ENCODE data around the gene CSTPP1.
A peak's percentile ranks its signal among the peaks of the same experiment; 100 is the strongest.

CSTPP1 gene

DNA sequence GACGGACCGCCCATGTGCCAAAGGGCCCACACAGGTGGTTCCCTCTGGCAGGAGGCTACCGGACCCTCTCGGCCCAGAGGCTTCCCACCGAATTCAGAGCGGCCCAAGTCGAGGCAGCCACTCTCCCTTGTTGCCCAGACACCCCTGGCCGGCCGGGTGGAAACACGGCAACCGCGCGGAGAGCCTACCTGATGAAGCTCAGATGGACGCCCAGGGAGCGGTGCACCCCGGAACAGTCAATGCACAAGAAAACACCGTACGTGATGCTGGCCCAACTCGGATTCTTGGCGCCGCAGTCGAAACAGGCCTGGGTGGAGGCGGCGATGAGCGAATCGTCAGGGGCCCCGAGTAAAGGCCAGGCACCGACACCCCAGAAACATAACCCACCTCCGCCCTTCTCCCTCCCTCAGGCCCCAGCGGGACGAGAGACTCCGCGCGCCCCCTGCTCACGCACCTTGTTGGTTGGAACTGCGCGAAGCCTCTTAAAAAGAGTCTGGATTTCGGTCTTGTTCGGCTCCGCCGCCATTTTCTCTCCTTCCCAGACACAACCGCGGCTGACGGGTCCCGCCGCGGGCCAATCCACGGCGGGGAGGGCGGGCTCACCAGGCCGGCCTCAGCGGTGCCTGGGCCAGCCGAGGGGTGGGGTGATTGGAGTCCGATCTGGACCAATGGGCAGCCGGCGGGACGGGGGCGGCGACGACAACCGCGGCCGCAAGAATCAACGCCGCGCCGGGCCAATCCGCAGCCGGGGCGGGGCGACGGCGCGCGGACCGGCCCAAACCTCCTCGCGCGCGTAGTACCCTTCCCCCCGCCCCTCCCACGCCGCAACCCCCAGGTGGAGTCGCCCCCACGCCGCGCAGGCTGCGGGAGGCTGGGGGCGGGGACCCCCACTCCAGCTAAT is 240.0 kb downstream of the CSTPP1 start, which contains the start of gene ARFGAP2:
TSS of gene ARFGAP2 (minus strand) at position 552 of the 901 bp plus-strand sequence. CDS start at position 526, 26 bp downstream.
- peak; percentile 96 for ATAC-seq
- no peak for TF ChIP-seq ZNF70 (CRISPR knock-in tag; IDR thresholded peaks at IDR 0.05)
- TF ChIP-seq TOX (CRISPR knock-in tag; IDR thresholded peaks at IDR 0.05; ENCODE audit: borderline replicate concordance), result no peak
- TF ChIP-seq ZNF565 (CRISPR knock-in tag; conservative IDR thresholded peaks at IDR 0.05; ENCODE audit: low read depth), result no peak
- TF ChIP-seq GLIS3 (CRISPR knock-in tag; IDR thresholded peaks at IDR 0.05), result 0 out of 2 replicates have a peak, but pooled peaks have one; percentile 12
- TF ChIP-seq, protein P1, sequence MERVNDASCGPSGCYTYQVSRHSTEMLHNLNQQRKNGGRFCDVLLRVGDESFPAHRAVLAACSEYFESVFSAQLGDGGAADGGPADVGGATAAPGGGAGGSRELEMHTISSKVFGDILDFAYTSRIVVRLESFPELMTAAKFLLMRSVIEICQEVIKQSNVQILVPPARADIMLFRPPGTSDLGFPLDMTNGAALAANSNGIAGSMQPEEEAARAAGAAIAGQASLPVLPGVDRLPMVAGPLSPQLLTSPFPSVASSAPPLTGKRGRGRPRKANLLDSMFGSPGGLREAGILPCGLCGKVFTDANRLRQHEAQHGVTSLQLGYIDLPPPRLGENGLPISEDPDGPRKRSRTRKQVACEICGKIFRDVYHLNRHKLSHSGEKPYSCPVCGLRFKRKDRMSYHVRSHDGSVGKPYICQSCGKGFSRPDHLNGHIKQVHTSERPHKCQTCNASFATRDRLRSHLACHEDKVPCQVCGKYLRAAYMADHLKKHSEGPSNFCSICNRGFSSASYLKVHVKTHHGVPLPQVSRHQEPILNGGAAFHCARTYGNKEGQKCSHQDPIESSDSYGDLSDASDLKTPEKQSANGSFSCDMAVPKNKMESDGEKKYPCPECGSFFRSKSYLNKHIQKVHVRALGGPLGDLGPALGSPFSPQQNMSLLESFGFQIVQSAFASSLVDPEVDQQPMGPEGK (CRISPR knock-in tag; IDR thresholded peaks at IDR 0.05; ENCODE audit: borderline replicate concordance), result 0 out of 2 replicates have a peak, but pooled peaks have one; percentile 8
- no peak for TF ChIP-seq ZC3H10 (CRISPR knock-in tag; IDR thresholded peaks at IDR 0.05)
- no peak for TF ChIP-seq ZFP30 (CRISPR knock-in tag; IDR thresholded peaks at IDR 0.05)
- TF ChIP-seq RARB (CRISPR knock-in tag; IDR thresholded peaks at IDR 0.05), result 0 out of 2 replicates have a peak, but pooled peaks have one; percentile 27
- TF ChIP-seq PPARA (CRISPR knock-in tag; IDR thresholded peaks at IDR 0.05; ENCODE audit: borderline replicate concordance), result no peak
- TF ChIP-seq ESRRG (CRISPR knock-in tag; IDR thresholded peaks at IDR 0.05), result 0 out of 2 replicates have a peak, but pooled peaks have one; percentile 35
- TF ChIP-seq, protein P2, sequence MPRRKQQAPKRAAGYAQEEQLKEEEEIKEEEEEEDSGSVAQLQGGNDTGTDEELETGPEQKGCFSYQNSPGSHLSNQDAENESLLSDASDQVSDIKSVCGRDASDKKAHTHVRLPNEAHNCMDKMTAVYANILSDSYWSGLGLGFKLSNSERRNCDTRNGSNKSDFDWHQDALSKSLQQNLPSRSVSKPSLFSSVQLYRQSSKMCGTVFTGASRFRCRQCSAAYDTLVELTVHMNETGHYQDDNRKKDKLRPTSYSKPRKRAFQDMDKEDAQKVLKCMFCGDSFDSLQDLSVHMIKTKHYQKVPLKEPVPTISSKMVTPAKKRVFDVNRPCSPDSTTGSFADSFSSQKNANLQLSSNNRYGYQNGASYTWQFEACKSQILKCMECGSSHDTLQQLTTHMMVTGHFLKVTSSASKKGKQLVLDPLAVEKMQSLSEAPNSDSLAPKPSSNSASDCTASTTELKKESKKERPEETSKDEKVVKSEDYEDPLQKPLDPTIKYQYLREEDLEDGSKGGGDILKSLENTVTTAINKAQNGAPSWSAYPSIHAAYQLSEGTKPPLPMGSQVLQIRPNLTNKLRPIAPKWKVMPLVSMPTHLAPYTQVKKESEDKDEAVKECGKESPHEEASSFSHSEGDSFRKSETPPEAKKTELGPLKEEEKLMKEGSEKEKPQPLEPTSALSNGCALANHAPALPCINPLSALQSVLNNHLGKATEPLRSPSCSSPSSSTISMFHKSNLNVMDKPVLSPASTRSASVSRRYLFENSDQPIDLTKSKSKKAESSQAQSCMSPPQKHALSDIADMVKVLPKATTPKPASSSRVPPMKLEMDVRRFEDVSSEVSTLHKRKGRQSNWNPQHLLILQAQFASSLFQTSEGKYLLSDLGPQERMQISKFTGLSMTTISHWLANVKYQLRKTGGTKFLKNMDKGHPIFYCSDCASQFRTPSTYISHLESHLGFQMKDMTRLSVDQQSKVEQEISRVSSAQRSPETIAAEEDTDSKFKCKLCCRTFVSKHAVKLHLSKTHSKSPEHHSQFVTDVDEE (CRISPR knock-in tag; IDR thresholded peaks at IDR 0.05), result no peak
- TF ChIP-seq, protein P3, sequence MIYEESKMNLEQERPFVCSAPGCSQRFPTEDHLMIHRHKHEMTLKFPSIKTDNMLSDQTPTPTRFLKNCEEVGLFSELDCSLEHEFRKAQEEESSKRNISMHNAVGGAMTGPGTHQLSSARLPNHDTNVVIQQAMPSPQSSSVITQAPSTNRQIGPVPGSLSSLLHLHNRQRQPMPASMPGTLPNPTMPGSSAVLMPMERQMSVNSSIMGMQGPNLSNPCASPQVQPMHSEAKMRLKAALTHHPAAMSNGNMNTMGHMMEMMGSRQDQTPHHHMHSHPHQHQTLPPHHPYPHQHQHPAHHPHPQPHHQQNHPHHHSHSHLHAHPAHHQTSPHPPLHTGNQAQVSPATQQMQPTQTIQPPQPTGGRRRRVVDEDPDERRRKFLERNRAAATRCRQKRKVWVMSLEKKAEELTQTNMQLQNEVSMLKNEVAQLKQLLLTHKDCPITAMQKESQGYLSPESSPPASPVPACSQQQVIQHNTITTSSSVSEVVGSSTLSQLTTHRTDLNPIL (CRISPR knock-in tag; IDR thresholded peaks at IDR 0.05; ENCODE audit: low read depth), result no peak
- no peak for TF ChIP-seq ARNTL (CRISPR knock-in tag; IDR thresholded peaks at IDR 0.05; ENCODE audit: borderline replicate concordance, low read depth)
- TF ChIP-seq BACH2 (CRISPR knock-in tag; IDR thresholded peaks at IDR 0.05; ENCODE audit: borderline replicate concordance), result no peak
- no peak for TF ChIP-seq TCF4 (CRISPR knock-in tag; IDR thresholded peaks at IDR 0.05; ENCODE audit: borderline replicate concordance)
- TF ChIP-seq, protein P4, sequence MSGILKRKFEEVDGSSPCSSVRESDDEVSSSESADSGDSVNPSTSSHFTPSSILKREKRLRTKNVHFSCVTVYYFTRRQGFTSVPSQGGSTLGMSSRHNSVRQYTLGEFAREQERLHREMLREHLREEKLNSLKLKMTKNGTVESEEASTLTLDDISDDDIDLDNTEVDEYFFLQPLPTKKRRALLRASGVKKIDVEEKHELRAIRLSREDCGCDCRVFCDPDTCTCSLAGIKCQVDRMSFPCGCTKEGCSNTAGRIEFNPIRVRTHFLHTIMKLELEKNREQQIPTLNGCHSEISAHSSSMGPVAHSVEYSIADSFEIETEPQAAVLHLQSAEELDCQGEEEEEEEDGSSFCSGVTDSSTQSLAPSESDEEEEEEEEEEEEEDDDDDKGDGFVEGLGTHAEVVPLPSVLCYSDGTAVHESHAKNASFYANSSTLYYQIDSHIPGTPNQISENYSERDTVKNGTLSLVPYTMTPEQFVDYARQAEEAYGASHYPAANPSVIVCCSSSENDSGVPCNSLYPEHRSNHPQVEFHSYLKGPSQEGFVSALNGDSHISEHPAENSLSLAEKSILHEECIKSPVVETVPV (CRISPR knock-in tag; IDR thresholded peaks at IDR 0.05), result 0 out of 2 replicates have a peak, but pooled peaks have one; percentile 27
- TF ChIP-seq CSDC2 (CRISPR knock-in tag; IDR thresholded peaks at IDR 0.05), result no peak
- no peak for TF ChIP-seq ISL1 (CRISPR knock-in tag; IDR thresholded peaks at IDR 0.05)
- TF ChIP-seq, protein P5, sequence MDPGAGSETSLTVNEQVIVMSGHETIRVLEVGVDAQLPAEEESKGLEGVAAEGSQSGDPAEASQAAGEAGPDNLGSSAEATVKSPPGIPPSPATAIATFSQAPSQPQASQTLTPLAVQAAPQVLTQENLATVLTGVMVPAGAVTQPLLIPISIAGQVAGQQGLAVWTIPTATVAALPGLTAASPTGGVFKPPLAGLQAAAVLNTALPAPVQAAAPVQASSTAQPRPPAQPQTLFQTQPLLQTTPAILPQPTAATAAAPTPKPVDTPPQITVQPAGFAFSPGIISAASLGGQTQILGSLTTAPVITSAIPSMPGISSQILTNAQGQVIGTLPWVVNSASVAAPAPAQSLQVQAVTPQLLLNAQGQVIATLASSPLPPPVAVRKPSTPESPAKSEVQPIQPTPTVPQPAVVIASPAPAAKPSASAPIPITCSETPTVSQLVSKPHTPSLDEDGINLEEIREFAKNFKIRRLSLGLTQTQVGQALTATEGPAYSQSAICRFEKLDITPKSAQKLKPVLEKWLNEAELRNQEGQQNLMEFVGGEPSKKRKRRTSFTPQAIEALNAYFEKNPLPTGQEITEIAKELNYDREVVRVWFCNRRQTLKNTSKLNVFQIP (CRISPR knock-in tag; IDR thresholded peaks at IDR 0.05; ENCODE audit: borderline replicate concordance, low read depth), result no peak

DNA sequence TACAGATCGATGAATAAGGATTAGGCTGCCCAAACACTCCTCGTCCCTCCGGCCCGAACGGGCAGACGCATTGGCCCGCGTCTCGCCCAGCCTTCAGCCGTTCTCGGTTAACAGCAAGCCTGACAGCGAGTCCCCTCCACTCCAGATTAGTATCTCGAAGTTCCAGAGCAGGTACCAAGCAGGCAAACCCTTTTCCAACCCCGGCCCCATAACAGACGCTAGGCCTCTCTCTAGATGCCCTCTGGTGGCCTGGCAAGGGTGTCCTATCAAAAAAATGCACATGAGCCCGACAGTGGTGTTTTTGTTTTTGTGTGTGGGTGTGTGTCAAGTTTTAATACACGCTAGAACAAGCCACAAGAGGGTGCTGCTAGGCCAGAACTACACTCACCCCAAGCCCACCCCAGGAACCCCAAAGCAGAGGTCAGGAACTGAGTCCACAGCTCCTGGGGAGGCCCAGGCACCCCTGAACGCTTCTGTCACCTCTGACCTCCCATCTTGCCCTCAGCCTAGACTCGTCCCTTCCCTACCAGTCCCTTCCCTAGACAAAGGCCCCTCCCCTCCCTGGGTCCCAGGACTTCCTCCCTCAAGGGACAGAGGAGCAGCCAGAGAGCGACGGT is 240.8 kb downstream of the CSTPP1 start:
- ATAC-seq, result peak; percentile 70
- TF ChIP-seq, protein P1 (CRISPR knock-in tag; IDR thresholded peaks at IDR 0.05; ENCODE audit: borderline replicate concordance), result 0 out of 2 replicates have a peak, but pooled peaks have one; percentile 4
- no peak for TF ChIP-seq ZFP30 (CRISPR knock-in tag; IDR thresholded peaks at IDR 0.05)
